ENCODE results near the gene SBNO2.

SBNO2 gene

DNA sequence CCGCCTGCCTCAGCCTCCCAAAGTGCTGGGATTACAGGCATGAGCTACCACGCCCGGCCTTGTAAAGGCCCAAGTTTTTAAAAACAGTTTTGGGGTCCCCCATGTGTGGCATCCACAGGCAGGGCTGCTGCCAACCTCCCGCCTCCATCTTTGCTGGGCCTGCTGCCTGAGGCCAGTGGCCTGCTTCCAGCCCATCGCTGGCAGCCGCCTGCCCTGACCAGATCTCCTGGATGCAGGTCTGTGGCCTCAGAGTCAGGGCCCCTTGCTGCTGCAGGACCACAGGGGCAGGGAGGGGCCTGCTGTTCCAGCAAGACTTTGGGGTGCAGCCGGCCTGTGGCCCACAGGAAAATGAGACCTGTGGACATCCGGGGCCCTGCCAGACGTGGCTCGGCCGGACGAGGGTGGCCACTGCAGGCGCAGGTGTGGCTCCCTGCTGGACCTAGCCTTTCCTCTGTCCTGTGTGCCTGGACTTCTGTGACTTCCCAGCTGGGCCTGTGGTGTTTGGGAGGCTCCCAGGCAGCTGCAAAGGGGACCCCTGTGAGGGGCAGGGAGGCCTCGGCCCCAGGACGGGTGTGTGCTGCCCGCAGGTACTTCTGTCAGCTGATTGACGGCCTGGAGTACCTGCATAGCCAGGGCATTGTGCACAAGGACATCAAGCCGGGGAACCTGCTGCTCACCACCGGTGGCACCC is 45.9 kb upstream of the SBNO2 start:
- TF ChIP-seq, protein P1, sequence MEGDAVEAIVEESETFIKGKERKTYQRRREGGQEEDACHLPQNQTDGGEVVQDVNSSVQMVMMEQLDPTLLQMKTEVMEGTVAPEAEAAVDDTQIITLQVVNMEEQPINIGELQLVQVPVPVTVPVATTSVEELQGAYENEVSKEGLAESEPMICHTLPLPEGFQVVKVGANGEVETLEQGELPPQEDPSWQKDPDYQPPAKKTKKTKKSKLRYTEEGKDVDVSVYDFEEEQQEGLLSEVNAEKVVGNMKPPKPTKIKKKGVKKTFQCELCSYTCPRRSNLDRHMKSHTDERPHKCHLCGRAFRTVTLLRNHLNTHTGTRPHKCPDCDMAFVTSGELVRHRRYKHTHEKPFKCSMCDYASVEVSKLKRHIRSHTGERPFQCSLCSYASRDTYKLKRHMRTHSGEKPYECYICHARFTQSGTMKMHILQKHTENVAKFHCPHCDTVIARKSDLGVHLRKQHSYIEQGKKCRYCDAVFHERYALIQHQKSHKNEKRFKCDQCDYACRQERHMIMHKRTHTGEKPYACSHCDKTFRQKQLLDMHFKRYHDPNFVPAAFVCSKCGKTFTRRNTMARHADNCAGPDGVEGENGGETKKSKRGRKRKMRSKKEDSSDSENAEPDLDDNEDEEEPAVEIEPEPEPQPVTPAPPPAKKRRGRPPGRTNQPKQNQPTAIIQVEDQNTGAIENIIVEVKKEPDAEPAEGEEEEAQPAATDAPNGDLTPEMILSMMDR (IDR thresholded peaks at IDR 0.05; ENCODE audit: control insufficient read depth, extremely low read depth, insufficient read depth): no peak
- no peak overlapping the region for H3K4me3 ChIP-seq (ENCODE audit: low read depth, low read length)
- no peak for DNase-seq (ENCODE audit: low read depth)

GRCh38 chr19:1218751-1219567 is 44.9 kb upstream of the SBNO2 start:
- TF ChIP-seq, protein P1 (IDR thresholded peaks at IDR 0.05; ENCODE audit: control insufficient read depth, extremely low read depth, insufficient read depth): no peak

DNA sequence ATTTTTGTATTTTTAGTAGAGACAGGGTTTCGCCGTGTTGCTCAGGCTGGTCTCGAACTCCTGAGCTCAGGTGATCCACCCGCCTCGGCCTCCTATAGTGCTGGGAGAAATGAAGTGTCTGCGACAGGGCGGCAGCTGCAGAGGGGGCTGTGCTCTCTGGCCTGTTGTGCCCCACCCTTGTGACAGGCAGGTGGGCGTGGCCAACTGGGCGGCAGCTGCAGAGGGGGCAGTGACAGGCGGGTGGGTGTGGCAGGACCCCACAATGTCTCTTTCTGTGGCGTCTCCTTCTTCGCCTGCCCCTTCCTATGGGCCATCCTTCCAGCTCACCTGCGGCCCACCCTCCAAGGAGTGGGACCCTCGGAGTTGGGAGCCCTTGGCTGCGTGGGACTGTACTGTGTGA is 43.3 kb upstream of the SBNO2 start:
- no peak for DNase-seq (ENCODE audit: low read depth)
- TF ChIP-seq, protein P1 (IDR thresholded peaks at IDR 0.05; ENCODE audit: control insufficient read depth, extremely low read depth, insufficient read depth): no peak
- H3K4me3 ChIP-seq (ENCODE audit: low read depth, low read length): no peak overlapping the region

More at GRCh38 chr19:1218751-1219567, 44.9 kb upstream of the SBNO2 start:
- DNase-seq (ENCODE audit: low read depth): no peak
- H3K4me3 ChIP-seq (ENCODE audit: low read depth, low read length): no peak overlapping the region

GRCh38 chr19:1216756-1217155 is 42.7 kb upstream of the SBNO2 start:
- TF ChIP-seq, protein P1 (IDR thresholded peaks at IDR 0.05; ENCODE audit: control insufficient read depth, extremely low read depth, insufficient read depth): no peak
- no peak overlapping the region for H3K4me3 ChIP-seq (ENCODE audit: low read depth, low read length)
- no peak for DNase-seq (ENCODE audit: low read depth)

DNA sequence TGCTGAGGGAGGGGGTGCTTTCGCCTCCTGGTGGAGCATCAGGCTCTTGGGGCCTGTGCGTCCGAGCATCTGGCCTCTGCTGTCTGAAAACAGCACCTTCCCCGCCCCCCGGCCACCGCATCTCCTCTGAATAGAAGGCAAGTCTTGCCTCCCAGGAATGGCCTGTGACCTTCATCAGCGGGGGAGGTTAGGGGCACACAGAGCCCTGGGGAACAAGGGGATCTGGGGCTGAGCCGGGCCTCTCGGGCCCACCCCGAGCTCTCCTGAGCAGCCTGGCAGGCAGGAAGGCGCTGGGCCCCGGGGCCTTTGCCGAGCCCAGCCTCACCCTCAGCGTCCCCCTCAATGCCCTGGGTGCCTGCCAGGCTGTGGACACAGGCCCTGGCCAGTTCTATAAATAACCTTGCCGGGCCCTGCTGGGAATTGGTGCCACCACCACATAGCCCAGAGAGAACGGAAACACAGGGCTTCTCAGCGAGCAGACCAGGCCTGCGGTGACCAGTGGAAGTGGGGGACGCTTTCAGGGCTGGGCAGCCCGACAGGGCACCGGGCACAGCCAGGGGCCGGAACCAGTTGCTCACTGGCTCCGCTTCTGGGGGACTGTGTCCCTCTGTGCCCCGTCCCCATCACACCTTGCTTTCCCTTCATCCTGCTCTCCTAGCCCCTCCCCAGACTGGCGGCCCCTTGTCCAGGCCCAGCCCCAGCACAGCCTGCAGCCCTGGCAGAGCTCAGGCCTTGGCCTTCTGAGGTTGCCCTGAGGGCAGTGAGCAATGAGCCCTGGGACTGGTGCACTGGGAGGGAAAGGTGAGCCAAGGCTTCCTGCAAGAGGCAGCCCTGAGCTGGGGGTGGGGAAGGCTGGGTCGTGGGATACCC is 41.0 kb upstream of the SBNO2 start:
- DNase-seq (ENCODE audit: low read depth): no peak
- H3K4me3 ChIP-seq (ENCODE audit: low read depth, low read length): peak overlapping the region; percentile 35
- TF ChIP-seq, protein P1 (IDR thresholded peaks at IDR 0.05; ENCODE audit: control insufficient read depth, extremely low read depth, insufficient read depth): no peak

DNA sequence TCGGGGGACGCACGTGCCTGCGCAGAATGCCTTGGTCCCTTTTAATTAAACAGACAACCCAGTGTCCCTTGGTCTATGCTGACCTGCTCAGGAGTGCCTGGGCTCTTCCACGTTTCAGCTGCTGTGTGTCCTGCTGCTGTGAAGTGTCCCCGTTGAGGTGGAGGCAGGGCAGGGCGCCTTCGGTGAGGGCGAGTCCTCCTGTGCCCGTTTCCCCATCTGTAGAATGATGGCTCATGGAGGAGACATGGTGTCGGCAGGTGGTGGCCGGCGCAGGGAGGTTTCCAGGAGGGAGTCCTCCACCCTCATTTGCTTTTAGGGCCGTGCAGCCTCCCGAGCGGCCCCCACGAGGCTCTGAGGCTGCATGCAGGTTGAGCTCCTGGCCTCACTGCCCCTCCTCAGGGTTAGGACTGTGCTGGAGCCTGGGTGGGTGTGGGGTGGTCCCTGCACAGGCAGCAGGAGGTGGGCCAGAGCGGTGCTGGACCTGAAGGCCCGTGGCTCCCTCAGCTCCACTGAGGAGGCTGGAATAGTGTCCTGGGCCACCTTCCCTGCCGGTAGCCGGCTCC is 40.3 kb upstream of the SBNO2 start:
- H3K4me3 ChIP-seq (ENCODE audit: low read depth, low read length): peak overlapping the region; percentile 35
- TF ChIP-seq, protein P1 (IDR thresholded peaks at IDR 0.05; ENCODE audit: control insufficient read depth, extremely low read depth, insufficient read depth): no peak
- DNase-seq (ENCODE audit: low read depth): no peak

Measured in LNCaP clone FGC (cell line).